Measurements from ENCODE around the gene NUFIP1. TPM values are rescaled to one million over a fixed set of nuclear protein-coding genes. Genes with fewer than 3 reads are reported as not detected.

The NUFIP1 gene
- total RNA-seq, 1 experiment from 2014 or later: 7.3 TPM

DNA sequence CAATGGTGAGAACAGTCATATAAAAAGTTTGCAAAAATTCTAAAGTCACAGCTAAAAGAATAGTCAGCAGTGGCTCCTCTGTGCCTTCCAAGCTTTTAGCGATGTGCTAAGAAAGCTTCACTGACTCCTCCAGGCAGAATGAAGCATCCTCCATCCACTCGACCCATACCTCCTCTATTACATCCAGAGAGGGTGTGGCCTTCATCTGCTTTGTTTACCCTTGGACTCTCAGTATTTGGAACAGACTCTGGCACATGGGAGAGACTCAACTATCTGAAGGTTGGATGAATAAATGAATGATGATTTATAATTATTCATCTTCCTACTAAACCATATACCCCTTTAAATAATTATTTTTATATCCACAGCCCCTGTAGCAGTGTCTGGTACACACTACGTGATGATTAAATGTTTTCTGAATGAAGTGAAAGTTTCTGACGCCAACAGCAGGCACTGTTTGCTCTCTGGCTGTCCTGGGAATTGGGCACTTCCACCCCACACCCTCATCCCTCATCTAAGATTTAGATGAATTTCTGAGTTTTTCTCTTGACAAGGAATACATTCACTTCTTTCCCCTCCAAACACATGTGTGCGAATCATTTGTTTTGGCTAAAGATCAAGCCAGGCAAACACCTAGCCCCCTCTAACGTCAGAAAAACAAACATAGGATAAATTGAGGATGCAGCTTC lies 93.9 kb downstream of the NUFIP1 start:
- Histone ChIP-seq H3K27me3 (ENCODE audit: low read length) (no peaks in the 10 kb centered on the region), H3K79me2 (ENCODE audit: low read length) (no peaks in the 10 kb centered on the region), H3K9me3 (ENCODE audit: low read length) (no peaks in the 10 kb centered on the region), H3K9ac (ENCODE audit: low read length) (no peak overlapping the region), H3K4me2 (ENCODE audit: low read depth, low read length, poor library complexity, severe bottlenecking) (no peak overlapping the region), H3K27ac (ENCODE audit: low read length) (no peak overlapping the region), H4K20me1 (ENCODE audit: insufficient read depth, low read depth, low read length) (no peaks in the 10 kb centered on the region), H2AFZ (ENCODE audit: low read length) (no peak overlapping the region), H3K36me3 (ENCODE audit: insufficient read depth, low read length) (no peaks in the 10 kb centered on the region), H3K4me1 (ENCODE audit: low read length) (no peaks in the 10 kb centered on the region), H3K4me3 (ENCODE audit: low read length) (no peak overlapping the region), H3K9me2 (replicated peaks; ENCODE audit: insufficient read depth, low read length) (no peaks in the 10 kb centered on the region)
- DNase-seq: no peak

DNA sequence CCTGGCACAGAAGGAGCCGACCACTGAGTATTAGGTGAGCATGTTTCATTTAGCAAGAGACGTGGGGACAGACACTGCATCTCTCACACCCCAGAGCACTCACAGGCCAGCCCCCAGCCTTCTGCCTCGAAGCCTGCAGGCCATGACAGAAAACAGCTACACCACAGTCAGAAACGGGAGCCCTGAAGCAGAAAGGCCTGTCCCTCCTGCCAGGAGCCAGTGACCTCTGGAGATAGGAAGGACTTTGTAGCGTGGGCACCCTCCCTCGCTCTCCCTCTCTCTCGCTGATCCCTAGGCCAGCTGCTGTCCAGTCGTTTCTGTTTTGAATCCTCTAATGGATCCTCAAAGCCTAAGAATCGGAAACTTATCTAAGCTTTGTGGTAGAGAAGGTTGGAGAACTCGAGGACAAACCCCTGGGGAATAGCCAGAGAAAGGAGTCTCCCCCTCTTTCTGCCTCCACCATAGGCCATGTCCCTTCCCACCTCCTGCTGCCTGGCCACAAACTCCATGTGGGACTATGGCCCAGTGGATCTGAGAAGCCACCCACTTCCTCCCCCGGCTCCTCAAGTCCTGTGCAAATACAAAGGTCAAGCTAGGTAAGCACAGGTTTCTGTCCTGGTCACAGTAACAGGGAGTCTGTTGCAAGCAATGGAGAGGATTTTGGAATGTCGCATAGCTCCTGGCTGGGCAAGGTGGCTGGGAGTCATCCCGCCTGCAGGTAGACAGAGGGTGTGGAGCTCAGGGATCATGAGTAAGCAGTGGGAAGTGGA lies 95.1 kb downstream of the NUFIP1 start:
- Histone ChIP-seq H3K4me2 (ENCODE audit: low read depth, low read length, poor library complexity, severe bottlenecking) (no peak overlapping the region), H3K4me3 (ENCODE audit: low read length) (no peak overlapping the region), H3K9me2 (replicated peaks; ENCODE audit: insufficient read depth, low read length) (no peaks in the 10 kb centered on the region), H3K9me3 (ENCODE audit: low read length) (no peaks in the 10 kb centered on the region), H3K79me2 (ENCODE audit: low read length) (no peaks in the 10 kb centered on the region), H3K4me1 (ENCODE audit: low read length) (no peaks in the 10 kb centered on the region), H4K20me1 (ENCODE audit: insufficient read depth, low read depth, low read length) (no peaks in the 10 kb centered on the region), H3K36me3 (ENCODE audit: insufficient read depth, low read length) (no peaks in the 10 kb centered on the region), H3K27me3 (ENCODE audit: low read length) (no peaks in the 10 kb centered on the region), H2AFZ (ENCODE audit: low read length) (no peak overlapping the region), H3K27ac (ENCODE audit: low read length) (no peak overlapping the region), H3K9ac (ENCODE audit: low read length) (no peak overlapping the region)
- DNase-seq: no peak

Small RNA genes within 50 kb of the gene (small RNA-seq; reads per million reads assigned to genes)
- 0.12 reads per million for gene RN7SL49P

Other genes starting within 250 kb of the NUFIP1 start
- 23.8 and 36.2 TPM in 2 replicates for gene GPALPP1, start 67 bp upstream of the NUFIP1 start, total RNA-seq (2014; rRNA removed; shearing (Covaris generic); ENCODE audit: low replicate concordance)
- gene GTF2F2, start 131.0 kb upstream of the NUFIP1 start, total RNA-seq (2014; rRNA removed; shearing (Covaris generic); ENCODE audit: low replicate concordance): 29.3 and 31.7 TPM in 2 replicates
- gene KCTD4, start 211.6 kb upstream of the NUFIP1 start, total RNA-seq (2014; rRNA removed; shearing (Covaris generic); ENCODE audit: low replicate concordance): not detected in 2 replicates

Data from Karpas-422 (cell line).